K562 (cell line): Measurements from ENCODE around the gene CPT1B. TPM values are rescaled to one million over a fixed set of nuclear protein-coding genes. Genes with fewer than 3 reads are reported as not detected.
"Not testable (repeated sequence)": the region's sequence is repeated elsewhere in the genome, so short reads cannot be mapped to it uniquely, and the experiment has no call there.

Source experiments
- ATAC-seq: fragments of 200-7000 bp; cut with Tn5 transposase; 3 replicates; pipeline ENCODE4 v1.9.1; 2020; ENCODE audit warnings: moderate library complexity
- BruUV-seq: library from RNA; stranded (reverse); fragments of 400-500 nt; replicated peaks from 2 replicates; lab custom pipeline; 2021; lab: Mats Ljungman, UMichigan
- CTCF ChIA-PET: fragments of 300-600 bp; formaldehyde crosslinking; extraction: SDS; loops from one replicate; lab custom pipeline; 2021; ENCODE audit warnings: low intra/inter-chr PET ratio; lab: Yijun Ruan, JAX
- POLR2A ChIA-PET: fragments of 300-600, 350-650 bp; sonication (Branson Sonifier 250); formaldehyde crosslinking; extraction: SDS; loops from one replicate; lab custom pipeline; 2021; ENCODE audit warnings: antibody characterized with exemption, inconsistent platforms; lab: Yijun Ruan, JAX
- DNase-seq, 4 experiments: peaks; one replicate each; pipeline versions ENCODE4 v3.0.0 to v3.0.0-alpha.2; 2011 to 2018; ENCODE audit warnings: low spot score in 3 of 4, mixed read lengths in 3 of 4; ENCODE audit errors: extremely low read depth in 1 of 4
- FAIRE-seq: peaks from 2 replicates; lab custom pipeline; 2011; peaks lifted over from hg19 to GRCh38; lab: Jason Lieb, UNC
- H2AFZ ChIP-seq: 2 replicates; pipeline ENCODE4 v1.6.0; 2011; ENCODE audit warnings: low read depth, low read length, control low read depth, inconsistent platforms
- H3K27ac ChIP-seq: fragments of 200-600 bp; 3 replicates; pipeline ENCODE4 v1.8.0; 2011; ENCODE audit warnings: low read depth, mild to moderate bottlenecking, control low read depth, inconsistent platforms, low read length, moderate library complexity, mixed read lengths; ENCODE audit errors: extremely low read depth
- H3K27me3 ChIP-seq, 2 experiments: fragments of 300-600 bp in 1 of 2; 2 replicates in 1 of 2; 3 replicates in 1 of 2; pipeline versions ENCODE4 v1.6.0 to v1.8.0; 2011; ENCODE audit warnings: inconsistent platforms in 2 of 2, low read length in 2 of 2, mild to moderate bottlenecking in 1 of 2, mixed read lengths in 1 of 2, moderate library complexity in 1 of 2; ENCODE audit not compliant: control insufficient read depth in 2 of 2, insufficient read depth in 2 of 2
- H3K36me3 ChIP-seq: fragments of 300-600 bp; 3 replicates; pipeline ENCODE4 v1.8.0; 2011; ENCODE audit warnings: mild to moderate bottlenecking, low read length, inconsistent platforms; ENCODE audit not compliant: control insufficient read depth, insufficient read depth
- H3K4me1 ChIP-seq, 2 experiments: fragments of 200-600 bp in 1 of 2; replicated peaks in 1 of 2; 2 replicates in 1 of 2; 3 replicates in 1 of 2; pipeline versions ENCODE4 v1.5.1 to v1.8.0; 2011; ENCODE audit warnings: inconsistent platforms in 2 of 2, low read length in 2 of 2, mild to moderate bottlenecking in 1 of 2, mixed read lengths in 1 of 2, moderate library complexity in 1 of 2; ENCODE audit not compliant: control insufficient read depth in 2 of 2, insufficient read depth in 2 of 2
- H3K4me2 ChIP-seq: 2 replicates; pipeline ENCODE4 v1.6.1; 2011; ENCODE audit warnings: low read length, control low read depth, inconsistent platforms, mixed read lengths; ENCODE audit not compliant: insufficient read depth
- H3K4me3 ChIP-seq: fragments of 200-600 bp; sonication (generic), shearing (Covaris generic); 2 replicates; pipeline ENCODE4 v1.5.1; 2016; ENCODE audit warnings: control low read depth, inconsistent platforms
- H3K79me2 ChIP-seq: fragments of 200-600 bp; 3 replicates; pipeline ENCODE4 v1.8.0; 2011; ENCODE audit warnings: low read length, inconsistent platforms; ENCODE audit not compliant: control insufficient read depth, insufficient read depth
- H3K9ac ChIP-seq, 2 experiments: 2 replicates each; pipeline versions ENCODE4 v1.6.0 to v1.6.1; 2011; ENCODE audit warnings: low read depth in 2 of 2, low read length in 2 of 2, control low read depth in 1 of 2, inconsistent platforms in 1 of 2, mild to moderate bottlenecking in 1 of 2, mixed read lengths in 1 of 2; ENCODE audit not compliant: insufficient read depth in 1 of 2
- H3K9me1 ChIP-seq: one replicate; pipeline ENCODE4 v1.6.0; 2011; ENCODE audit warnings: inconsistent platforms, mild to moderate bottlenecking, low read length, moderate library complexity; ENCODE audit not compliant: control insufficient read depth, insufficient read depth
- H3K9me3 ChIP-seq: replicated peaks from 2 replicates; pipeline ENCODE4 v1.5.1; 2011; ENCODE audit warnings: low read depth, low read length, inconsistent platforms; ENCODE audit not compliant: control insufficient read depth, insufficient read depth
- H4K20me1 ChIP-seq: replicated peaks from 2 replicates; pipeline ENCODE4 v1.6.1; 2011; ENCODE audit warnings: low read length, inconsistent platforms, mixed read lengths; ENCODE audit not compliant: control insufficient read depth, insufficient read depth
- AFF1 ChIP-seq, 2 experiments: fragments of 450-650 bp; IDR thresholded peaks; 2 replicates each; pipeline ENCODE4 v1.6.1; 2018; ENCODE audit warnings: mild to moderate bottlenecking in 2 of 2, low read depth in 1 of 2; ENCODE audit not compliant: partially characterized antibody in 2 of 2
- L3MBTL2 ChIP-seq: fragments of 450-650 bp; IDR thresholded peaks from 2 replicates; pipeline ENCODE4 v1.6.1; 2016; ENCODE audit warnings: mild to moderate bottlenecking, moderate library complexity
- REST ChIP-seq, 2 experiments: fragments of 450-650 bp; formaldehyde crosslinking in 1 of 2; IDR thresholded peaks; 2 replicates each; pipeline versions ENCODE4 v1.4.0 to v1.6.1; 2014 to 2020; ENCODE audit warnings: mild to moderate bottlenecking in 2 of 2, borderline replicate concordance in 1 of 2, low read depth in 1 of 2
- TFE3 ChIP-seq: fragments of 450-650 bp; formaldehyde crosslinking; IDR thresholded peaks from 2 replicates; pipeline ENCODE4 v1.4.0; 2020; ENCODE audit warnings: mild to moderate bottlenecking, mixed read lengths
- ZNF316 ChIP-seq: fragments of 450-650 bp; IDR thresholded peaks from 2 replicates; pipeline ENCODE4 v1.6.1; 2016
- WGBS: fragments of 100-300 bp; shearing (Covaris generic); methylation state at CpG from one replicate; pipeline ENCODE4 v1.1.6; 2016; ENCODE audit warnings: low coverage, mixed read lengths; ENCODE audit not compliant: insufficient coverage; ENCODE audit errors: missing lambda C conversion rate; 5-methylcytosine and 5-hydroxymethylcytosine counted together
- in situ Hi-C: fragments of 300-500 bp; cut with MboI; formaldehyde crosslinking; loops from 4 replicates; pipeline ENCODE4 v1.15.0; 2018; ENCODE audit warnings: inconsistent platforms, mixed read lengths
- intact Hi-C: fragments of 100-400 bp; cut with micrococcal nuclease; formaldehyde crosslinking; loops from 2 replicates; pipeline ENCODE4 v1.14.2; 2022
- polyA plus RNA-seq, 8 experiments: library from polyadenylated mRNA; depleted of rRNA in 4 of 8; stranded (reverse) in 5 of 8; unstranded in 3 of 8; fragments of >200 nt; fragmentation: Nextera tagmentation in 2 of 8; fragmentation: Illumina TruSeq in 1 of 8; extraction: Ambion mirVana in 2 of 8; extraction: Trizol in 1 of 8; gene quantifications; 2 replicates each; pipeline versions ENCODE4 v1.2.1 to v1.2.3, GENCODE V29; 2011 to 2014; ENCODE audit warnings: inconsistent platforms in 1 of 8, missing spikeins in 1 of 8
- total RNA-seq, 7 experiments: library from RNA; depleted of rRNA in 6 of 7; stranded (reverse); fragments of >200 nt in 6 of 7; fragmentation: Illumina TruSeq in 2 of 7; extraction: Trizol in 2 of 7; gene quantifications; 2 replicates each; pipeline versions ENCODE4 v1.2.1 to v1.2.3, GENCODE V29; 2011 to 2021; ENCODE audit warnings: low replicate concordance in 1 of 7

Gene CPT1B
- total and polyA plus RNA-seq, 9 of the 15 experiments (the other 6 are each of a cell fraction or from before 2014, with no cell fraction given), result 0.35 to 6.1 (median 2.6) TPM

GRCh38 chr22:50533856-50534711 lies 44.1 kb downstream of the CPT1B start:
- H3K9me1 ChIP-seq; H3K27me3 ChIP-seq; H3K79me2 ChIP-seq; H3K9me3 ChIP-seq; in situ Hi-C loops; BruUV-seq; H3K36me3 ChIP-seq; H4K20me1 ChIP-seq; H3K4me3 ChIP-seq; CTCF ChIA-PET; TF ChIP-seq REST (CRISPR knock-in tag; IDR thresholded peaks at IDR 0.05; ENCODE audit: low read depth): not testable (repeated sequence)
- Histone ChIP-seq H3K9ac (peak overlapping the region in 1 of 2 experiments; percentile 25; a peak in 1 of 4 replicates), H3K4me2 (peak overlapping the region; percentile 55), H2AFZ (peak overlapping the region; percentile 20), H3K27ac (peak overlapping the region; percentile 74), H3K4me1 (peaks cover 12 to 41% of the 10 kb centered on the region in 2 experiments; a peak in 4 of 5 replicates)
- WGBS, result under 1% methylated on average over 21 of the region's 21 CpGs
- FAIRE-seq (peak; percentile 80), ATAC-seq (peak; percentile 62), DNase-seq (peak in 1 of 4 experiments; percentile 58)
- intact Hi-C loops, result loop anchor here (1.0 kb wide), 1 partner anchor 8 kb away; no protein-coding TSS in a partner anchor
- POLR2A ChIA-PET, result interaction anchor here (0.6 to 0.8 kb wide), 2 partner anchors 23 to 29 kb away, joined by 3 to 4 read pairs; no protein-coding TSS in a partner anchor
- TF ChIP-seq REST (IDR thresholded peaks at IDR 0.05; ENCODE audit: borderline replicate concordance), result peak; percentile 39; the same call in 1 of the 2 replicates
- peak; percentile 98 for TF ChIP-seq TFE3 (CRISPR knock-in tag)
- TF ChIP-seq ZNF316, result peak; percentile 73
- peak in 1 of 2 experiments; percentile 38 for TF ChIP-seq AFF1 (IDR thresholded peaks at IDR 0.05; ENCODE audit: low read depth in 1 of 2, partially characterized antibody in 2 of 2)
- TF ChIP-seq L3MBTL2, result peak; percentile 61
